IMR-90 (cell line): ENCODE data around the gene SRSF7.

ENCODE experiments used
- CTCF ChIP-seq: conservative IDR thresholded peaks from 2 replicates; pipeline ENCODE4 v1.5.1; 2012; ENCODE audit warnings: mild to moderate bottlenecking, low read depth, low read length, improper control_type of control experiment
- POLR2A ChIP-seq: IDR thresholded peaks from 2 replicates; pipeline ENCODE4 v1.6.1; 2012; ENCODE audit warnings: mild to moderate bottlenecking, low read depth, low read length

- no peak for TF ChIP-seq CTCF
- no peak for TF ChIP-seq POLR2A
Measured at GRCh38 chr2:38722271-38723061, 28.7 kb downstream of the SRSF7 start.
